GM18868 (cell line): ENCODE results near the gene NCKAP1.

Source experiments
- ATAC-seq: cut with Tn5 transposase; IDR thresholded peaks from one replicate; pipeline ENCODE4 v1.9.1; 2021; ENCODE audit warnings: mild to moderate bottlenecking, moderate library complexity; ENCODE audit not compliant: unreplicated experiment

NCKAP1 gene

DNA sequence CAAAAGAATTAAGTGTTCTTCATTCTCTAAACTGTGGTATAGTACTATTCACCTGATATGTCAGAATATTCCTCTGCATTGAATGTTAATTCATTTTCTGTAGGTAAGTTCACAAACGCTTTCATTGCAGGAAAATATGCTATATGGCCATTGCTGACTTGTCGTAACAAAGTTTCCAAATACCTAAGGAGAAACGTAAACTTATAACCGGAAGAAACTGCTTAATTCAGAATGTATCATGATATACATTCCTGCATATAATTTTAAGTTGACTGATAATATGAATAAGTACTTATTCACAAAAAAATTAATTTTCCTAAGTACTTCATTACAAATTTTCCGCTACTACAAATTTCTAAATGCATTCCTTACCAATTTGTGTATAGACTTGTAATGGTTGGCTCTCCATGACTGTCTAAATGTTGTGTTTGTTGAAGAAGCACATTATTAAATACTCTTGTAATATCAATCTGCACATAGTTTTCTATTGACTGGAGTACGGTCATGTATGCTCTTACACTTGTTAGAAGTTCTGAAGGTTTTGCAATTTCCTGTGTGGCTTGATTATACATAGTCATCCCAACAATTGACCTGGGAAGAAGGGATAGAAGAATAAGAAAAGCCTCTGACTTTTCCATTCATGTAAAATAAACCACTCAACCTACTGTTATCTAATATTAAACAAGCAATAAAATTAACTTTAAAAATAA, 85.4 kb downstream of the NCKAP1 start:
- no peak for ATAC-seq

DNA sequence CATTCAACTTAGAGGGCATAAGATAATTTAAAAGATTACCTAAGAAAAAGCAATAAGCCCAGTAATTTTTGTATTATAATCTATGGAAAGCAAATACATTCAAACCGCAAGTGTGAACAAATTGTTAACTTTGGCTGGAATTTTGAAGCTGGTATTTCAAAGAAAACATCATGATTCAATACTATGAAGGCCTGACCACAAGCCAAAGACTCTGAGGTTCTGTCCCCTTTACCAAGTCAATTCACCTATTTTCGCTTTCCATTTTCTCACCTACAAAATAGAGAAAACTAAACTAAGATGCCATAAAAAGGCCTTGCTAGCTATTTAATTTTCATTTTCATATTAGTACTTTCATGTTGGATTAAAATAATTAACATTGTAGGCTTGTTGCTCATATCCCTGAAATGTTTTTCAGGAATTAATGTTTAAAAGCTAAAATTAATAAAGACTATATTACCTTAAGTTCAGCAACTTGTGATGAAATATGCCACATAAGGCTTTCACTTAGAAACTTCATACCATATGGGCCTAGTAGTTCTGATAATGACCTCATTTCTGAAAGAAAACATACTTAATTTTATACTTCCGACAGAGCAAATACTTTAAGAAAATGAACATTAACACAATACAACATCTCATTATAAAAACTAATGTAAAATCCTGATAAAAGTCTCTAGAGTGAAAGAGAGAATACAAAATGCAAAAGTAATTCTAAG, 86.2 kb downstream of the NCKAP1 start:
- ATAC-seq: peak; percentile 70

DNA sequence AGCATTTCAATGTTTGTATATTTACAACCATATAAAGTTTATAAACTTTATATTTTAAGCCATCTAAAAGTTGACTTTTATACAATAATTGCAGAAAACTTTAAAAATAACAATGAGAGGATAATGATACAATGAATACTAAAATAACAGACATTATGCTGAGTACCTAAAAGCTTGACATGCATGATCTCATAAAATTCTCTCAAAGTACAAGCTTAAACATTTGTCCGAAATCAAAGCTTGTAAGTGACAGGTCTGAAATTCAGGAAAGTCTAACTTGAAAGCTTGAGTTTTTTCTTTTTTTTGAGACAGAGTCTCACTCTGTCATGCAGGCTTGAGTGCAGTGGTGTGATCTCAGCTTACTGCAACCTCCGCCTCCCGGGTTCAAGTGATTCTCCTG, 87.7 kb downstream of the NCKAP1 start:
- no peak for ATAC-seq

DNA sequence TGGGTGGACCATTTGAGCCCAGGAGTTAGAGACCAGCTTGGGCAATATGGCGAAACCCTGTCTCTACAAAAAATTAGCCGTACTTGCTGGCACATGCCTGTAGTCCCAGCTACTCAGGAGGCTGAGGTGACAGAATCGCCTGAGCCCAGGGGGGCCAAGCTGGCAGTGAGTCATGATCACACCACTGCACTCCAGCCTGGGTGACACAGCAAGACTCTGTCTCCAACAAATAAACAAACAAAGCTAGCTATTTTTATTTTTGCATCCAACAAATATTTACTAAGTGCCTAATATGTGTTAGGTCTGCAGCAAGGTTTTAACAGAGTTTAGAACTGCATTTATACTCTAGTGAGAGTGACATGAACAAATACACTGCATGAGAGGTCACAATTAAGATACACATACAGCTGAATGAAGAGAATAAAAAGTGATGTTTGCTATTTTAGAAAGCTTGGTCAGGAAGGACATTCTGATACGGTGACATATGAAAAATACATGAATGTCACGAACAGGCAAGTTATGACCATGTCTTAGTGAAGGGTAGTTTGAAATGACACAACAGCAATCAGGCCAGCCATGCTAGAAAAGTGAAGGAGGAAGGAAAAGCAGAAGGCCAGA, 88.6 kb downstream of the NCKAP1 start:
- ATAC-seq: no peak

DNA sequence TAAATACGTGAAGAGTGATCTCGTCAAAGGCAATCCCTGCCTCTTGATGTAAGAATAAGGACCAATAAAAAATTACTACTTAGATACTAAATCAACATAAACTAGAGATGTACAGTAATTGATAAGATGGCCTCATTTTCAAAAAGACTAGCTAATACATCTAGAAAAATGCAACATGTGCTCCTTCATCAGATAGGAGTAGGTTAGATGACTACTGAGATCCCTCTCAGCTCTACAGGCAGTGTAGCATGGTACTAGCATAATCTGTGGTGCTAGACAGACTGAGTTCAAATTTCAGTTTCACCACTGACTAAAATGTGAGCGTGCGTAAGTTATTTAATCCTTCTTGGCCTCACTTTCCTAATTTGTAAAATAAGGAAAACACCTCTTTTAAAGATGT, 89.2 kb downstream of the NCKAP1 start:
- ATAC-seq: no peak

DNA sequence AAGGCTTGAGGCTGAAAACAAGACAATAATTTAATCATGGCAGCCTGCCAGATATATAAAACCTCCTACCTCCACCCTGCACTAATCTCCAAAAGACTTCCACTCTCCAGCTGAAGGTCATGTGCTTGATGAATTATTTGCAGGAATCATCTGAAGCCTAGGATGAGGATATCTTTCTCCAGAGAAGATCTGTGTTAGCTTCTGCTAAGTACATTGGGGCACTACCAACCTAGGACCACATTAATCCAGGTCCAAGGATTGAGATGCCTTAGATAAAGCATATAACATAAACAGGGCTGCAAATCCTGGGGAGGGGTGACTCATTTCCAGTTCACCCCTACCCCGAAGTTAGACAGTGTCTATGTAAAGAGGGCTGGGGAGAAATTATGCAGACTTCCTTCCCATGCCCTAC, 91.3 kb downstream of the NCKAP1 start:
- no peak for ATAC-seq

DNA sequence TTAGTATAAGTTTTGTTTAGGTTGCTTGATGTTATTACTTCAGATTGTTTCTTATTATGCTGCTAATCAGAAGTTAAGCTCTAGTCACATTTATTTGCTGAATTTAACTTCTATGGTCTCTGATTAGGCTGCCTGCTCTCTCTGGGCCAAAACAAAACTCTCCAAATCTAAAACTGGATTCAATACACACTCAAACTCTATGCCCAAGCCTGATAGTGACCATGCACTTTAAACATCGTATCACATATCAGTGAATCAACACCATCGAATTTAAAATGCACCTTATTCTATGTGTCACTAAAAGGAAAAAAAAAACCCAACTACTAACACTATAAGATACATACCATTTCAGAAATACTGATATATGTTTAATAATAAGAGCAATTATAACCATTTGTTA, 94.9 kb downstream of the NCKAP1 start:
- ATAC-seq: no peak

DNA sequence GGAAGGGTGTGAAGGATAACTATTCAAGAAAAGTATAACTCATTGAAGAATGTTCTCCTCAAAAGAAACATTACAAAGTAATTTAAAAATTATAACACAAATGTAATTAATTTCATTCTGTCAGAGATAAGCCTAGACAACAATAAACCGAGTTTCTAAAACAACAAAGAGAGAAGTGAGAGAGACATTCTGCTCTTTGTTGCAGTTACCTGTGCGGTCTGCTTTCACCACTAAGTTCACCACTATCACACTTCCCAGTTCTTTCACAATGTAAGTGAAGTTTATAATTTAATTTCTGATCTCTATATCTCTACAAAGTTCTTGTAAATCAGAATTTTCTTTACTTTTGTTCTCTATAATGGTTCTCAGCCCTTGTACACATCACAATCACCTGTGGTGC, 95.5 kb downstream of the NCKAP1 start:
- ATAC-seq: peak; percentile 61

DNA sequence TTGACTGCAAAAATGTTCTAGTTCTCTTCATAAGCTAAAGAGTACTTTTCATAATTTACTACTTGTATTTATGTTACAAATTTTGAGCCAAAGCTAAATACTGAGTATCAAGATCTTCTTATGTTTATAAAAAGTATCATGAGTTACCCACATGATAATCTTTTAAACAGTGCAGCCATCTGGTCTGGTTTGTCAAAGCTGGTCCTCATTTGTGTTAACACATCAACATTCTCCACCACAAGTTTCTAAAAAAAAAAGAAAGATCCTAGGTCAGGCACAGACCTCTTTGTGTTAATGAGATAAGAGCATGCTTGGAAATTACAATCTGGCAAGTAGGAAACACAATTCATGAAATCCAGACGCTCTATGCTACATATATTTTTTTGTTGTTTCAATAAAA, 96.3 kb downstream of the NCKAP1 start:
- no peak for ATAC-seq

DNA sequence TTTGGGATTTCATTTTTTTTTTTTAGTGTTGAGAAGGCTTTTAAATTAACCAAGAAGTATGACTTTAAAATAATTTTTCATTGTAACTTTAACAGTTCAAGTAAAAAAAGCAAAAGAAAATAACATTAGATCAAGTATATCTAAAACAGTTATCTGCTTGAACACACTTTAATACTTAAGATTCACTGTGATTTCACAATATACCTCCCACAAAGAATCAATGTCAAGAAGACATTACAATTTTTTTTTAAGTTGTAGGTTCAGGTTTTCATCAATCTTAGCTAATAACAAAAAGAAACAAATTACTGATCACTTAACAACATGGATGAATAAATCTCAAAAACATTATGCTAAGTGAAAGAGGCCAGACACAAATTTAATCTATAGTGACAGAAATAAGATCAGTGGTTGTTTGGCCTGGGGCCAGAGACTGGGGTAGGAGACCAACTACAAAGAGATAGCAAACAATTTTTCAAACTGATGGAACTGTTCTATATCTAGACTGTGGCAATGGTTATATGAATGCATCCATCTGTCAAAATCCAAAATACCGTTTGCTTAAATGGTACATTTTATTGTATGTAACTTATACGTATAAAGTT, 97.0 kb downstream of the NCKAP1 start:
- ATAC-seq: no peak

DNA sequence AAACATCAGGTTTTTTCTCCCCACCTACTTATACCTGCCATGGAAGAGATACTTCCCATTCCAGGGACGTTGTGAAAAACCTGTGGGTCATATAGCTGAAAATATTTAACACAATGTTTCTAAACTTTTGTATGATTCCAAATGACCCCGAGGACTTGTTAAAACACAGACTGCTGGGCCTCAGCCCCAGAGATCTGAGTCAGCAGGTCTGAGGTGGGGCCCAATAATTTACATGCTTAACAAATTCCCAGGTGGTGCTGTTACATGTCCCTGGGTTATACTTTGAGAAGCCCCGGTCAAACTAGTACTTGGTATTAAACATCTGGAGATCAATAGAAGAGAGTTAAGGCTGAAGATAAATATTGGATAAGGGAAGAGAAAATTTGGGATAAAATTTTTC, 100.4 kb downstream of the NCKAP1 start:
- ATAC-seq: no peak

DNA sequence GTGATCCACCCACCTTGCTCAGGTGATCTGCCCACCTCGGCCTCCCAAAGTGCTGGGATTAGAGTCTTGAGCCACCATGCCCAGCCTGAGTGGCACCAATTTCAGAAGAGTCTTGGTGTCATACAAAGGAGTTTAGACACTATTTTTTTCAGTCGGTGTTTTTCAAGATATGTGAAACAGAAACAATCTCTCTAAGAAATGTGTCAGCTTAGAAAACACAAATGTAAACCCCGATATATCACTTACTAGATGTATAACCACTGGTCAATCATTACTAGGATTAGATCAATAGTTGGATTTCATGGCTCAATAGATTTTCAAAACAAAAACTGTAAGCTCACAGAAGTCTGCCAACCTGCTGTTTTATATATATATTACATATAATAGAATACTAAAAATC, 104.6 kb downstream of the NCKAP1 start:
- ATAC-seq: no peak

DNA sequence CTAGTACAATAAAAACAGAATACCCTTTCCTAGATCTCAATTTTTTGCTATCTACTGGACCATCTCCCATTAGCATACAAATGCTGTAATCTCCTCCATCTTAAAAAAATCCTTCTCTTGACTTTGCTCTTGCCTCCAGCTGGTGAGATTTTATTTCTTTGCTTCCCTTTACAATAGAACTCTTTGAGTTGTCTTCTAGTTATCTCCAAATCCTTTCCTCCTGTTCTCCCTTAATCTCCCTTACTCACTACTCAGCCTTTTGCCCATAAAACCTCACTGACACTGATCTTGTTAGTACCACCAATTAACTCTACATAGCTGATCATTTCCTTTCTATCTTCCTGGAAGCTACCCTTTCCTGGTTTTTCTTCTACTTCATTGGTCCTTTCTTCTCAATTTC, 108.3 kb downstream of the NCKAP1 start:
- no peak for ATAC-seq

DNA sequence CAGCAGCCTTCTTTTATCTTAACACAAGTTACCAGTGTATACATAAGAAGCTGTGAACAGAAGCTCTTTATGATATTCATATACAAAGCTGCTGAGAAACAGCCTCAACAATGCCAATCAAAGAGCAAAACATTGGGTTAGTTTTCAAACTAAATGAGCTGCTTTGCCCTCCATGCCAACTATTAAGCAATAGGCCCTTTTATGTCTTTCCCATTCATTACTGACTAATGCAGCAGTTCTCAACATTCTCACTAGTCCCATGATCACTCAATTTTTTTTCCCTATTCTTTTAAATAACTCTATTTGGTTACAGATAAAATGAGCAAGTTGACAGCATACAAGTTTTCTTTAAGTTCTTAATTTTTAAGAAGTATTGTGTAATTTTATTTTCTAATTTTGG, 114.0 kb downstream of the NCKAP1 start:
- ATAC-seq: no peak

DNA sequence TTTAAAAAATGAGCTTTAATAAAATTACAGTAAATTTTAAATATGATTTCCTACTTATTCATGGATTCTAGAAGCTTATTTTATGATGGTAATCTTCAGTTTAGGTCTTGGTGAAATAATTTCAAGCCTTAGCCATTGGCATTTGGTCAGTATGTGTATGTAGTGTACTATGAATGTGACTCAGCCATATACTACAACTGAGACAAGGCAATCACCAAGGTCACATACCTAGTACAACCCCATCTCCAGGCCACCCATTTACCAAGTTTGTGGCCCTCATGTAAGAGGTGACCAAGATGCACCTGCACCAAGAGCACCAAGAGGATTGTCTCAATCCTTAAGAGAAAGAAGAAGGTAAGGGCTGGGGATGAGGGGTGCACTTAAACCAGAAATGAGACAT, 117.0 kb downstream of the NCKAP1 start:
- peak; percentile 66 for ATAC-seq

DNA sequence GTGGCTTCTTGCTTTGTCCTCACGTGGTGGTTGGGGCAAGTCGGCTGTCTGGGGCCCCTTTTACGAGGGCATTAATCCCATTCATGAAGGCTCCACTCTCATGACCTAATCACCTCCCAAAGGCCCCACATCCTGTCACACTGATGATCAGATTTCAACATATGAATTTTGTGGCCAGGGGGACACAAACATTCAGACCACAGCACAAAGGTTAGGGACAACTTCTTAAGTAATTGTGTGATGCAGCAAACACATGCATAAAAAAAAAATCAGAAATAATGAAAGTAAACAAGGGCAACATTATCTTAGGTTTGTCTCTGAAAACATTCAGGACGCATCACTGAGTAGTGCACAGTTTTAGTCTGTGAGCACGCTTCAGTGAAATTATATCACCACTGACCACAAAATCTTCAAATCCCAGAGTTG, 117.6 kb downstream of the NCKAP1 start:
- peak; percentile 88 for ATAC-seq

DNA sequence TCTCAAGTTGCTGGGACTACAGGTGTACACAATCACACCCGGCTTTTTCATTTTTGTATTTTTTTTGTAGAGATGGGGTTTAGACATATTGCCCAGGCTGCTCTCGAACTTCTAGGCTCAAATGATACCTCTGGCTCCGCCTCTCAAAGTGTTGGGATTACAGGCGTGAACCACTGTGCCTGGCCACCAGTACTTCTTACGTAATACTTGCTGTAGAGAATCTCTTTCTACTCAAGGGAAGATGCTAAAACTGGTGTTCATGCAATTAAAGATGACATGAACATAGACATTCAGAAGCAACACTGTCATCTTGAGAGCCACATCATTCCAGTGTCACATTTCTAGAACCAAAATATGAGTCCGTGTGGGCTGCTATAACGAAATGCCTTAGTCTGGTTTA, 118.2 kb downstream of the NCKAP1 start:
- ATAC-seq: no peak

DNA sequence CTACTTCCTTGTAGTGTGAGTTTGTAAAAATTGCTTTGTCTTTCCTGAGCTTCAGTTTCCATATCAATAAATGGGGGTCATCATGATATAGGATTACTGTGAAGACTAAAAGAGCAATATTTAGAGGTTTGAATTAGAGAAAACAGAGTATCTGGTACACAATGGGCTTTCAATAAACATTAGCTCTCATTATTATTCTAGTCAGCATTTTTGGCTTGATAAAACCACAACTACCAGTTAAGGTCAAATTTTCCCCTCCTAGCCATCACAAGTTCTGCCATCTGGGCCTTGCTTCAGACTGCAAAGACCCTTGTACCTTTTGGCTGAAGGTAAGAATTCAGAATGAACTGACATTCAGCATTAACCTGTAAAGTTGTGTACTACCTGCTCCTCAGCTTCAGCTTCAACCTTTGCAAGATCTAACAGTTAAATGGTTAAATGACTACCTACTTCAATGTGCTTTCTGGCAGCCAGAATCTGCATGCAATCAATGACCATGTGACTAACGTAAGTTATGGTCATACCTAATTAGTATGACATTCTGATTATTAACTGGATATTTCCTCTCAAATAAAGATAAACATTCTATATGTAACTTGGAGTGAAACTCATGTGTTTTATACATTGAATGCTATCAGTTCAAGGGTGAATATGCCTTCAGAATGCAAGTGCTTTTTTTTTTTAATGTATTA, 119.2 kb downstream of the NCKAP1 start:
- no peak for ATAC-seq

DNA sequence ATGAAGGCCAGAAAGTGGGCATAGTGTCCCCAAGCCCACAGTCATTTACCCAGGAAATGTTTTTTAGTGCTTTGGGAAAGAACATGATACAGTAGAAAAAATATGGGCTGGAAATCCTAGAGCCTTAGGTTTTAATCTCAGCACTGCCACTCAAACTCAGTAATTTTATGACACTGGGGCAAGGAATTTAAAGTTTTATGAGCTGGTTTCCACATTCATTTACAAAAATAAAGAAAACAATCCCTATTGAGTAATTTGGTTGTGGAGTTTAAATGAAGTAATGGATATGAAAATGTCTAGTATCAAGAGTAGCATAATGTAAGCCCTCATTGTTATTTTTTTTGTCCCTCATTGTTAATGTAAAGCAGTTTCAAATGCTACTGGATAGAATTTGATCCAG, 120.3 kb downstream of the NCKAP1 start:
- no peak for ATAC-seq

DNA sequence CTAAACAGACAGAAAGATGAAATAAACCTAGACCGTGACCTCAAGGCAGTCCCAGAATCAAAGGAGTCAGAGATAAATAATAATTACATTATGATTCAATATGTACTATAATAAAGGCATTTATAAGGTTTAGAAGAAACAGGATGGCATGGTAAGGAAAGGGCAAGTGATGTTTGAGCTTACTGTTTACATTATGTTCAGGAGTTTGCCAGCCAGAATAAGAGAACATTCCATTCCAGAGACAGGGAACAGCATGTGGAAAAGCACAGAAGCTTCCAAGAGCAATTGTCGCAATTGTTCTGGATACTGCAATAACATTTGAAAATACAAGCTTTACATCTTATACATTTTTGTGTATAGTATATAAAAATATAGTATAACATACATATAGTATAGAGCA, 121.8 kb downstream of the NCKAP1 start:
- no peak for ATAC-seq
